ENCODE measurements around the gene MAP3K20.

The MAP3K20 gene

DNA sequence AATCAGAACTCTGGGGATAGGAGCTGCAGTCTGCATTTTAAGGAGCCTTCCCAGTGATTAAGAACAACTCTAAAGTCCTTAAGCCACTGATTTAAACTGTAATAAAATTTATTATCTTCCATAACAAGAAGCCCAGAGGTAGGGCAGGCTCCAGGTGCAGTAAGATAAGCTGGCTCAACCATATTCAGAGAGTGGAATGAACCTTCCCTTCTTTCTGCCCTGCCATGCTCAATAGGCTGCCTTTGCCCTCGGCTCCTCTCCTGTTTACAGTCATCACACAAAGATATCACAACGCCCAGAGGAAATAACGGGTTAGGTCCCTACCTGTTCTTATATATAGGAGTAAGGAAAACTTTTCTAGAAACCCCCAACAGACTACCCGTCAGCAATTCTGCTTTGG lies 188.5 kb downstream of the MAP3K20 start:
- no peak for TF ChIP-seq CTCF (IDR thresholded peaks at IDR 0.05; ENCODE audit: low read depth, low read length, missing control alignments)
- DNase-seq (ENCODE audit: low read depth): no peak
- H3K4me3 ChIP-seq (ENCODE audit: low read depth, low read length): peak overlapping the region; percentile 1; the same call in 1 of the 2 replicates

DNA sequence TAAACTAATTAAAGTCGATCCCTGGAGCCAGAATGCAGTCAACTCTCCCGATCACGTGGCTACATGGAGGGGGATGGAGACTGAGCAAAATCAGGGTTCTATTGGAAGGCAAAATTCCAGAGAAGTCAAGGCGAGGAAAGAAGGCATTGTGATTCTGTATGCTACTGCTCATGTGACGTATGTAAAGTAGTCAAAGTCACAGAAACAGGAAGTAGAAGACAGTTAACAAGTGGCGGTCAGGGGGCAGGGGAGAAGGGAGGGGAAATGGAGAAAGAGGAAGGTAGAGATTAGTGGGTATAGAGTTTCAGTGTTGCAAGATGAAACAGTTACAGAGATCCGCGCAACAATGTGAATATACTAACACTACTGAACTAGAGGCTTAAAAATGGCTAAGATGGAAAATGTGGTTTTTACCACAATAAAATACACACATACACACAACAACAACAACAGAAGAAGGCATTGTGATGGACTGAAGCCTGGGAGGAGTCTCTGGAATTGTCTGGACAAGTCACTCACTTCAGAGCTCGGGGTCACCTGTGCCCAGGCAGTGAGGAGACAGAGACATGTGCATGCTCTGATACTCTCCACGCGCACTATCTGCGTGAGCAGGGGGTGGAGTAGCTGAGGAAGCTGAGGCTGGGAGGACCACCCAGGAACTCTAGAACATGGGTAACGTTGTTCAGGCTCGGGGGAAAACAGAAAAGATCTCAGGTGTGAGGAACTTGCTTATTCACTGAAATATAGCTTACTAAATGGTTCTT lies 189.1 kb downstream of the MAP3K20 start:
- peak; percentile 61 for DNase-seq (ENCODE audit: low read depth)
- H3K4me3 ChIP-seq (ENCODE audit: low read depth, low read length): peak overlapping the region; percentile 22
- TF ChIP-seq CTCF (IDR thresholded peaks at IDR 0.05; ENCODE audit: low read depth, low read length, missing control alignments): no peak

DNA sequence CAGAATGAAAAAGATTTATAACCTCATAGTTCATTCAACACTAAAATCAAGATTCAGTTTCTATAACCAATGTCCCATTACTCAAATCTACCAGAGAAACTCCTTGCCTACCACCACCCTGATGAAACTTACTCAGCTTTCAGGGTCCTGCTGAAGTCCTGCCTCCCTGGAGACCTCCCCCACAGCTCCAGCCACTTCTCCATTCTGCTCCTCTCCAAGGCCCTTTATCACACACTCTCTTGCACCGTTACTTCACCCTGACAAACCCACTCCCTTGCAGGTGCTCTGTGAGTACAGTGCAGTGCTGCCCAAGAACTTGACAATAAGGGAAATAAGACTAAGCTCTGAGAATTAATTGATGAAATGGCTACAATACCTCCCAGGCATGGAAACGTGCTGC lies 195.5 kb downstream of the MAP3K20 start:
- no peak overlapping the region for H3K4me3 ChIP-seq (ENCODE audit: low read depth, low read length)
- DNase-seq (ENCODE audit: low read depth): no peak
- no peak for TF ChIP-seq CTCF (IDR thresholded peaks at IDR 0.05; ENCODE audit: low read depth, low read length, missing control alignments)

- DNase-seq (ENCODE audit: low read depth): no peak
- no peak for TF ChIP-seq CTCF (IDR thresholded peaks at IDR 0.05; ENCODE audit: low read depth, low read length, missing control alignments)
- no peak overlapping the region for H3K4me3 ChIP-seq (ENCODE audit: low read depth, low read length)
These were observed 196.2 kb downstream of the MAP3K20 start for GRCh38 chr2:173271825-173272224.

DNA sequence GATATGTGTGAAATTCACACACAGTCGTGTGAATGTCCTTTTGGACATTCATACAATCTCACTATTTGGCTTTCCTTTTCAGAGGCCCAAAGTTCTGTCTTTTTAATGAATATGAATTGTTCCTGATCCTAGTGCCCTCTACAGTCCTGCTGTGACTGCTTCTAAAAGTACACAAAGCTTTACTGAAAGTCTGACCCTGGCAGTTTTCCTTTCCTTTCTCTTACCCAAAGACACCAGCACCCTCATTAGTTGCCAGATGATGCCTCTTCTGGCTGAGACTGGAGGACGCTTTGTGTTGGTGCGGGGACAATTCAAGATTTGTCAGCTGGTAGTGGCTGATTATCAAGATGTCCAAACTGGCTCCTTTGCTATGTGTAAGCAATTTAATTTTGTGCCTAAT lies 197.2 kb downstream of the MAP3K20 start:
- H3K4me3 ChIP-seq (ENCODE audit: low read depth, low read length): no peak overlapping the region
- TF ChIP-seq CTCF (IDR thresholded peaks at IDR 0.05; ENCODE audit: low read depth, low read length, missing control alignments): no peak
- DNase-seq (ENCODE audit: low read depth): no peak

DNA sequence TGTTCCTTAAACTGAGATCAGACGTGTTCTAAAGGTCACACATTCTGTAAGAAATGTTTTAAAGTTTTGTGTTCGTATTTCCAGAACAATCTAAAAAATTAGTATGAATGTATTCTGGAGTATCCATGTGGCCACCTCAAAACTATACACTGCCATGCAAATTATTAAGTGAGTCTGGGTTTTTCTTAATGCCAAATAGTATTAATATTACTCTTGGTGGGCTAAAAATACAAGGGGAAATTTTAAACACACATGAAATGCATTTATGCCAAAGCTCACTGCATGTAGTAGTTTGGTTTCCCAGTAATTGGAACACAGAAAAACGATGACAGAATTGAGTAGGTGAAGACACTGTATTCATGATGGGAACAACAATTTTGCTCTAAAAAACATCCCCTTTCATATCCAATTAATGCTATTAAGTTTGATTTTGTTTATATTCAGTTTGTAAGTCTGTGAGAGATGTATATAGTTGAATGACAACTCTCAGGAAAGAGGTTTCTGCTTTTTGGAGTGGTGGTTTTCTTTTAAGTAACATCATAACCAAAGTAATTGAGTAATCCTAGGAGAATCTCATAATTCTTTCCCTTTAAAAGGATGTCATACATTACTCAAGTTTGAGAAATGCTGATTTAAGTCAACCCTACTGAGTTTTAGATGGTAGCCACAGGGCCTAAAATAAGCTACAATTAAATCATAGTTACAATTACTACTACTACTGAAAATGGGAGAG lies 203.3 kb downstream of the MAP3K20 start:
- no peak overlapping the region for H3K4me3 ChIP-seq (ENCODE audit: low read depth, low read length)
- DNase-seq (ENCODE audit: low read depth): no peak
- TF ChIP-seq CTCF (IDR thresholded peaks at IDR 0.05; ENCODE audit: low read depth, low read length, missing control alignments): no peak

Data from GM12864 (cell line).